Subcutaneous abdominal adipose tissue (tissue), 5 donors: ENCODE data around the gene GUF1.
"Not testable (repeated sequence)": the region's sequence is repeated elsewhere in the genome, so short reads cannot be mapped to it uniquely, and the experiment has no call there.

ENCODE experiments used
- H3K27ac ChIP-seq: one replicate; pipeline ENCODE4 v1.7.0; 2013; ENCODE audit warnings: low read depth, mild to moderate bottlenecking, inconsistent platforms, low read length, moderate library complexity
- H3K27me3 ChIP-seq, 5 donors: one replicate each; pipeline ENCODE4 v1.7.0; 2013; ENCODE audit warnings: low read length in 5 of 5, inconsistent platforms in 1 of 5; ENCODE audit not compliant: control insufficient read depth in 5 of 5, insufficient read depth in 4 of 5
- H3K36me3 ChIP-seq, 5 donors: one replicate each; pipeline ENCODE4 v1.7.0; 2013; ENCODE audit warnings: low read length in 5 of 5; ENCODE audit not compliant: control insufficient read depth in 5 of 5, insufficient read depth in 5 of 5
- H3K4me1 ChIP-seq, 5 donors: one replicate each; pipeline ENCODE4 v1.7.0; 2013; ENCODE audit warnings: low read length in 5 of 5, mild to moderate bottlenecking in 3 of 5, moderate library complexity in 1 of 5; ENCODE audit not compliant: control insufficient read depth in 5 of 5, insufficient read depth in 5 of 5
- H3K4me3 ChIP-seq, 5 donors: one replicate each; pipeline ENCODE4 v1.7.0; 2013; ENCODE audit warnings: low read length in 5 of 5, low read depth in 1 of 5
- H3K9ac ChIP-seq, 5 donors: one replicate each; pipeline ENCODE4 v1.7.0; 2013; ENCODE audit warnings: low read length in 5 of 5, mild to moderate bottlenecking in 4 of 5, moderate library complexity in 3 of 5
- H3K9me3 ChIP-seq, 5 donors: one replicate each; pipeline ENCODE4 v1.7.0; 2013; ENCODE audit warnings: low read length in 5 of 5; ENCODE audit not compliant: control insufficient read depth in 5 of 5
- donor health status: healthy.
- donor health status: healthy.
- donor health status: healthy.
- donor health status: healthy.
- donor health status: healthy.

The GUF1 gene

GRCh38 chr4:44728694-44729093 lies 50.5 kb downstream of the GUF1 start:
- H3K27me3 ChIP-seq, H3K9ac ChIP-seq, H3K4me3 ChIP-seq, H3K27ac ChIP-seq, H3K9me3 ChIP-seq, H3K36me3 ChIP-seq: not testable (repeated sequence)
- peaks cover 0 to 23% (median 20%) of the 10 kb centered on the region in 5 donors for H3K4me1 ChIP-seq

GRCh38 chr4:44736900-44737299 lies 58.7 kb downstream of the GUF1 start:
- peaks cover 0 to 5% (median 0%) of the 10 kb centered on the region in 5 donors for H3K27me3 ChIP-seq
- no peak overlapping the region for H3K27ac ChIP-seq
- H3K36me3 ChIP-seq: no peaks in the 10 kb centered on the region
- no peak overlapping the region for H3K4me3 ChIP-seq
- no peaks in the 10 kb centered on the region for H3K9me3 ChIP-seq
- H3K9ac ChIP-seq: no peak overlapping the region
- no peaks in the 10 kb centered on the region for H3K4me1 ChIP-seq

DNA sequence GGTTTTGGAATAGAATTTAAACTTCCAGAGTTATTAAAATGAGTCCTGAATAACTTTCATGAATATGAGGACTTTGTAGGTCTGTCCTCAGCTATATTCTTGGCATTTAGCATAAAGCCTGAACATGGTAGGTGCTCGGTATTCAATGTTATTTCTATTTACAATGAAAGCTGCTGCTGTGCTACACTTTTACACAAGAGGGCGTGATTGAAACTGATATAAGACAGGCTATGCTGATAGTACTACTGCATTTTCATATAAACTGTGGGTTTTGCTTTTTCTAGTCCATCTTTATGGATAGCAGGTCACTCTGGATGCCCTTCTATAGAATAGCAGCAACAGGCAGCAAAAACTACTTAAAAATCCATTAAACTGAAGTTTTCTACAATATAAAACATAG lies 60.4 kb downstream of the GUF1 start:
- Histone ChIP-seq H3K27ac (no peak overlapping the region), H3K27me3 (peaks cover 0 to 5% (median 0%) of the 10 kb centered on the region in 5 donors), H3K36me3 (no peaks in the 10 kb centered on the region), H3K4me1 (no peaks in the 10 kb centered on the region), H3K4me3 (no peak overlapping the region), H3K9me3 (no peaks in the 10 kb centered on the region), H3K9ac (no peak overlapping the region)

DNA sequence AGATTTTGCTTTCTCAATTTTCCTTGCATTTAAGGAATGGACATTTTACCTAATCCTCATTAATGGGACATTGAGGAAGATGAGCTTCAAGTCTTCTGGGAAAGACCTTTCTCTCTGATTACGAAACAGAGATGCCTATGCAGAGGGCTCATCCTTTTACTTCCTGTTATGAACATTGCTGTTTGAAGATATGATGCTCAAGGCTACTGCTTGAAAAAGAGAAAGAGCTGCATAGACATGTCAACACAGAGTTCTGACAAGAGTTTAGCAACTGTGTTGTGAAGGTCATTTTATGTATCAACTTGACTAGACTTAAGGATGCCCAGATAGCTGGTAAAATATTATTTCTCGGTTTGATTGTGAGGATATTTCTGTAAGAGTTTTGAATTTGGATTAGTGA lies 62.0 kb downstream of the GUF1 start:
- Histone ChIP-seq H3K36me3 (no peaks in the 10 kb centered on the region), H3K9ac (no peak overlapping the region), H3K27me3 (peaks cover 0 to 5% (median 0%) of the 10 kb centered on the region in 5 donors), H3K9me3 (no peaks in the 10 kb centered on the region), H3K4me3 (no peak overlapping the region), H3K4me1 (no peaks in the 10 kb centered on the region), H3K27ac (no peak overlapping the region)
